ENCODE results near the gene CDCP2.
A peak's percentile ranks its signal among the peaks of the same experiment; 100 is the strongest.

The CDCP2 gene

GRCh38 chr1:54152696-54153095 lies at the start of gene CDCP2:
TSS of gene CDCP2 (minus strand) at chr1:54153000. CDS start at chr1:54152922, 78 bp downstream.
- DNase-seq (ENCODE audit: low spot score), result no peak

- peak; percentile 41 for DNase-seq (ENCODE audit: low spot score)
Observed at GRCh38 chr1:54200519-54200997, 47.8 kb upstream of the CDCP2 start.

DNA sequence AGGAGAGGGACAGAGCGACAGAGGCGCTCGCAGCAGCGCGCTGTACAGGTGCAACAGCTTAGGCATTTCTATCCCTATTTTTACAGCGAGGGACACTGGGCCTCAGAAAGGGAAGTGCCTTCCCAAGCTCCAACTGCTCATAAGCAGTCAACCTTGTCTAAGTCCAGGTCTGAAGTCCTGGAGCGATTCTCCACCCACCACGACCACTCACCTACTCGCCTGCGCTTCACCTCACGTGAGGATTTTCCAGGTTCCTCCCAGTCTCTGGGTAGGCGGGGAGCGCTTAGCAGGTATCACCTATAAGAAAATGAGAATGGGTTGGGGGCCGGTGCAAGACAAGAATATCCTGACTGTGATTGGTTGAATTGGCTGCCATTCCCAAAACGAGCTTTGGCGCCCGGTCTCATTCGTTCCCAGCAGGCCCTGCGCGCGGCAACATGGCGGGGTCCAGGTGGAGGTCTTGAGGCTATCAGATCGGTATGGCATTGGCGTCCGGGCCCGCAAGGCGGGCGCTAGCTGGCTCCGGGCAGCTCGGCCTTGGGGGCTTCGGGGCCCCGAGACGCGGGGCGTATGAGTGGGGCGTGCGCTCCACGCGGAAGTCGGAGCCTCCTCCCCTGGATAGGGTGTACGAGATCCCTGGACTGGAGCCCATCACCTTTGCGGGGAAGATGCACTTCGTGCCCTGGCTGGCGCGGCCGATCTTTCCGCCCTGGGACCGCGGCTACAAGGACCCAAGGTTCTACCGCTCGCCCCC lies 47.1 kb upstream of the CDCP2 start, which contains the start of the genes CYB5RL and MRPL37:
Gene CYB5RL (minus strand): TSS at position 266 of the 754 bp plus-strand sequence. CDS start 4,414 bp downstream, outside the sequence.
Gene MRPL37 (plus strand): TSS at position 403 of the 754 bp plus-strand sequence. CDS start 77 bp downstream, at position 480.
- peak; percentile 88 for DNase-seq (ENCODE audit: low spot score)

DNA sequence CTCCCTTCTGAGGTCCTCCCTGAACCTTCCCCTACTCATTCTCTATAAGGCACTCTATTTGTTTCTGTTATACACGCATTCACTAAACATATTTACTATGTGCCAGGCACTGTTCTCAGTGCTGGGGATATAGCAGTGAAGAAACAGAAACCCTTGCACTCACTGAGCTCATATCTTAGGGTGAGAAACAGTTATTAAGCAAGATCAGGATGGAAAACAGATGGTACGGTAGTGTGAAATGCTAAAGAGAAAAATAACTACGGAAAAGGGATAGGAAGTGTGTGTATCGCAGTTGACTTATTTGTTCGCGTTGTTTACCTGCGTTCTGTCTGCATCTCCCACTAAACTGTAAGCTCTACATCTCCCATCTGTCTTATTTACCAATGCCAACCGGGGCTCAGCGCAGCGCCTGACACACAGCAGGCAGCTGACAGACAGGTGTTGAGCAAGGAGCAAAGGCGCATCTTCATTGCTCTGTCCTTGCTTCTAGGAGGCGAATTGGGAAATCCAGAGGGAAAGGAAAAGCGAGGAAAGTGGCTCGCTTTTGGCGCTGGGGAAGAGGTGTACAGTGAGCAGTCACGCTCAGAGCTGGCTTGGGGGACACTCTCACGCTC lies 46.5 kb upstream of the CDCP2 start:
- peak; percentile 27 for DNase-seq (ENCODE audit: low spot score)

DNA sequence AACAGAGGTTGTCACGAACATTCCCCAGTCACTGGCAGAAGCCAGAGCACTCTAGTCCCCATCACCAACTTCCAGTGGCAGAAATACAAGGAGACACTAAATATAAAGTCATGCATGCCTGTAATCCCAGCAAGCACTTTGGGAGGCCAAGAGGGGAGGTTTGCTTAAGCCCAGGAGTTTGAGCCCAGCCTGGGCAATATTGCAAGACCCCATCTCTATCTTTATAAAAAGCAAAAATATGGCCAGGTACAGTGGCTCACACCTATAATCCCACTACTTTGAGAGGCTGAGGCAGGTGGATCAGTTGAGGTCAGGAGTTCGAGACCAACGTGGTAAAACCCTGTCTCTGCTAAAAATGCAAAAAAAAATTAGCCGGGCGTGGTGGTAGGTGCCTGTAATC lies 40.7 kb upstream of the CDCP2 start:
- DNase-seq (ENCODE audit: low spot score), result no peak

DNA sequence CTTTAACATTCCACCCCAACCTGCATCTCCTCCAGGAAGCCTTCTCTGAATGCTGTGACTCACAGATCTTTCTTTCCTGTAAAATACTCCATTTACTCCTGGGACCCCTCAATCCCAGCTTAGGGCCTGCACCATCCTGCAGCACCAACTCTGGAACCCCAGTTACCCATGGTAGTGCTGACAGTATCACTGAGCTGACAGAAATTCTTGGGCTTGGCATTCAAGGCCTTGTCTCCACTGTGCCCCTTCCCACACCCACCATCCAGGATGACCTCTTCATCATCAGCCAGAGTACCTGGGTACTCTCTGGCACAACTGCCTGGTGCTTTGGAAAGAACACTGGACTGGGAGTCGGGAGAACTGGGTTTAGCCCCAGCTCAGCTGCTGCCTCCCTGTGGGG lies 38.7 kb upstream of the CDCP2 start:
- no peak for DNase-seq (ENCODE audit: low spot score)

DNA sequence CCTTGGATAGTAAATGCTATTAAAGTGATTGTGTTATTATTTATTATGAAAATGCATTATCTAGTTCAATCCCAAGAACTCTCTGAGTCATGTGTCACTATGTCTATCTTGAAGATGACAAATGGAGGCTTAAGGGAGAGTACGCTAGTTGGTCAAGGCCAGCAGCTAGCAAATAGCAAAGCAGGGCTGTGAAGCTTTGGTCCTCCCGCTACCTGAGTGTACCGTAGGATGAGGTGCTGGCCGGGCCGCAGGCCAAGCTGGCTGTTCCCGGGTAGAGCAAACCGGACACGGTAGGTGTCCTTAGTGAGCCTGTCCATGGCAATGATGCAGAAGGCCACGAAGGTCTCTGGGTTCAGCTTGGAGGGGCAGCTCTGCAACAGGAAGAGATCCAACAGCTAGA lies 37.7 kb upstream of the CDCP2 start:
- DNase-seq (ENCODE audit: low spot score), result no peak

DNA sequence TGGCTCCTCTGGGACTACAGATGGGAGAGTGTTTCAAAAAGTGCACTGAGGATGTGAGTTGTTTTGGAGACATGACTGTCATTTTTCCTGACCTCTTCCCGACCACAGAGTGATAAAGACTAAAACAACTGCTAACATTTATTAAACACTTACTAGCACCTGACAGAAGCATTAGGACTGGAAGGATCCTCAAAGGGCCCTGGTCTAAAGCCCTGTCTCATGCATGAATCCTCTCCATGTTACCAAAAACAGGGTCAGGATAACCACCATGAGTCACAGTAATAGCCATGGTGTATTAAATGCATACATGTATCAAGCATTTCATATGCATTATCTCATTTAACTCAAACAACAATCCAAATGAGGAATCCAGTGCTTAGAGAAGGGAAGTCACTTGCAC lies 35.5 kb upstream of the CDCP2 start:
- DNase-seq (ENCODE audit: low spot score), result no peak

DNA sequence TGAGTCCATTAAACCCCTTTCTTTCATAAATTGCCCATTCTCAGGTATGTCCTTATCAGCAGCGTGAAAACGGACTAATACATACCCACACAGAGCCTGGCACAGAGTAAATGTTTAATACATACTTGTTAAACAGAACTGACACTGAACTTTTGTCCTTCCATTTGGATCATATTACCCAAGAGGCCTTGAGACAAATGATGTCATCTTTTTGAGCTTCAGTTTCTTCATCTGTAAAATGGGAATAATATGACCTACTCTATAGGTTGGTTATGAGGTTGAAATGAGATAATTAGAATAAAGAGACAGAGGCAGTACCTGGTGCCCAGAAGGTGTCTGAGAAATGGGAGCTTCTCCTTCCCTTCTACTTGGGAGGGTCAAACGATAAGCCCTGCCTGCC lies 33.3 kb upstream of the CDCP2 start:
- no peak for DNase-seq (ENCODE audit: low spot score)

DNA sequence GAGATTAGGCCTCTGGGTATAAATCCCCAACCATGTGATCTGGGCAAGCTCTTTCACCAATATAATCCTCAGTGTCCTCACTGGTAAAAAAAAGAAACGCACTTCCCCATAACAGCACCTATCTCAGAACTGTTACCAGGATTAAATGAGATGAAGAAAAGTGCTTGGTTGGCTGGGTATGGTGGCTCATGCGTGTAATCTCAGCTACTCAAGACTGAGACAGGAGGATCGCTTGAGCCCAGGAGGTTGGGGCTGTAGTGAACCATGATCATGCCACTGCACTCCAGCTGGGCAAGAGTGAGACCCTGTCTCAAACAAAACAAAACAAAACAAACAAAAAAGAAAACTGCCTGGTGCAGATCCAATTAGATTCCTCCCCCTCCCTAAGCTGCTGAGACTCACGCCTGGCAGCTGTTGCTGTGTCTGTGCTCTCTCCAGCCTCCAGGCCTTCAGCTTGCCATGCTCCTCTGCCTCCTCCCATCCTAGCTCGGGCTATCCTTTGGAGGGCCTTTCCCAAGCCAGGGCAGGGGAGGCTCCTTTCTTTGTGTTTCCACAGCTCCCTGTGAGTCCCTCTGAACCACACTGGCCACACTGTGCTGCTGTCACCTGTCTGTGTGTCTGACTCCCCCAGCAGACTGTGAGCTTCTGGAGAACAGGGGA lies 28.0 kb upstream of the CDCP2 start:
- DNase-seq (ENCODE audit: low spot score), result no peak

GRCh38 chr1:54178296-54179070 lies 25.7 kb upstream of the CDCP2 start:
- DNase-seq (ENCODE audit: low spot score), result no peak

- no peak for DNase-seq (ENCODE audit: low spot score)
Observed at GRCh38 chr1:54177726-54178125, 24.9 kb upstream of the CDCP2 start.

- no peak for DNase-seq (ENCODE audit: low spot score)
Observed at GRCh38 chr1:54176621-54177327, 24.0 kb upstream of the CDCP2 start.

DNA sequence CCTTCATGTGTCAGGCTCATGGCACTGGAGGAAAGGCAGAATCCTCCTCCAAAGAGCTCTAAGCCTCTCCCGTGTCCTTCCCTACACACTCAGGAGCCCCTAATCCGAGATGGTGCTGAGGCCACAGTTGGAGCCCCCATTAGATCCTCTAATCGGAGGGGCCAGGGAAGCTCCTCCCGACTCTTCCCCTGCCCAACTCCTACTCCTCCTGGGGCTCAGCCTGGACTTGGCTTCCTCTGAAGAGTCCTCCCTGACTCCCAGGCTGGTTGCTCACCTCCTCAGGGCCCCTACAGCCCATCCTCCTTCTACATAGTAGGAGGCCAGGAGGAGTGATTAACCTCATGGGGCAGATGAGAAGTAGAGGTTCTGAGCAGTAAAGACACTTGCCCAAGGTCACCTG lies 21.3 kb upstream of the CDCP2 start:
- no peak for DNase-seq (ENCODE audit: low spot score)

DNA sequence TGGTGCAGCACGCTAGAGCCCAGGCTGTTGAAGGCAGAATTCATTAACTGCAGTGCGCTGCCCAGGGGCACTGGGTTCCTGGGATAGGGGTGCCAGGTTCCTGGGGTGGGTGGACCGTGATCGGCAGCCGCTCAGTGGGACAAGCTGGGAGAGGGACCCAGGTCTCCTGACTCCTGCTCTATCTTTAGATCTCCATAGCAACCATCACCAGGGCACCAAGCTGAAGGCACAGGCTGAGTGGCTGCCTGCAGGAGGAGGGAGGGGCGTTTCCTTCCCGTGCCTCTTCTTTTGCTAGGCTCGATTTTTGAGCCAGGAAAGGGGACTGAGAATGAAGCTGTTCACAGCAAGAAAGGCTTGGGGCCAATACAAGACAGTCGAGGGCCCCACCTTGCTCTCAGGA lies 20.9 kb upstream of the CDCP2 start:
- no peak for DNase-seq (ENCODE audit: low spot score)

- no peak for DNase-seq (ENCODE audit: low spot score)
Observed at GRCh38 chr1:54172614-54173599, 20.1 kb upstream of the CDCP2 start.

GRCh38 chr1:54171606-54172005 lies 18.8 kb upstream of the CDCP2 start:
- no peak for DNase-seq (ENCODE audit: low spot score)

GRCh38 chr1:54171016-54171415 lies 18.2 kb upstream of the CDCP2 start:
- no peak for DNase-seq (ENCODE audit: low spot score)

DNA sequence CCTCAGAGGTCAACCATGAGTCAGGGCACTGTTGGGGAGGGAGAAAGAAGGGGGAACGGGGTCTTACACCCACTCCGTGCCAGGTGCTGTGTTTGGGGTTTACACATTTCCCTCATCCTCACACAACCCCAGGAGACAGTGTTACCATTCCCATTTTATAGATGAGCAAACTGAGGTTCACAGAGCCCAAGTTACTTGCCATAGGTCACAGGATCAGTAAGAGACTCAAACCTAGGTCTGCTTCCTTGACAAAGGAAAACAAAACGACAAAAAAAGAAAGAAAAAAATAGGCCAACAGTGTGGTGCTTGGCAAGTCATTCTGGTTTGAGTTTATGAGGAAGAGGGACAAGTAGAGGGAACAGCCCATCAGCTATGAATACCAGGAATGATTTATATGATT lies 16.3 kb upstream of the CDCP2 start:
- DNase-seq (ENCODE audit: low spot score), result no peak

All from hematopoietic multipotent progenitor cell treated with erythropoietin and hydrocortisone succinate and interleukin-3 and kit ligand, for 17 days (in vitro differentiated cells).